Measurements from ENCODE around the gene CDCA8. TPM values are rescaled to one million over a fixed set of nuclear protein-coding genes. Genes with fewer than 3 reads are reported as not detected.
A peak's percentile ranks its signal among the peaks of the same experiment; 100 is the strongest.

CDCA8 gene
- total and polyA plus RNA-seq, 5 donors from 2014 or later, result 1.3 to 3.7 (median 3.0) TPM

DNA sequence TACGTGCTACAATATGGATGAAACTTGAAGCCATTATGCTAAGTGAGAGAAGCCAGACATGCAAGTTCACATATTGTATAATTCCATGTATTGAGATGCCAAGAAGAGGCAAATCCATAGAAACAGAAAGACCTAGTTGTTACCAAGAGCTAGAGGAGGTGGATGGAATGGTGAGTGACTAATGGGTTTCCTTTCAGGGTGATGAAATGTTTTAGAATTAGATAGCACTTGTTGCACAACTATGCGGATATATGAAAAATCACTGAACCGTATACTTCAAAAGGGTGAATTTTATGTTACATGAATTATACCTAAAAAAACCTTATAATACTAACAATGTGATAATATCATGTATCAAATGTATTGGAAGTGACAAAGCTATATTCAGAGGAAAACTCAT lies 54.5 kb downstream of the CDCA8 start:
- Histone ChIP-seq H3K4me1 (ENCODE audit: control insufficient read depth, insufficient read depth, low read length, poor library complexity, severe bottlenecking) (no peaks in the 10 kb centered on the region), H3K9me3 (ENCODE audit: control insufficient read depth in 2 of 2, low read length in 2 of 2) (peaks cover 0 to 9% of the 10 kb centered on the region in 2 experiments), H3K4me3 (ENCODE audit: low read depth, low read length) (no peak overlapping the region), H3K36me3 (ENCODE audit: control insufficient read depth, insufficient read depth, low read length) (no peaks in the 10 kb centered on the region), H3K27me3 (ENCODE audit: control insufficient read depth, insufficient read depth, low read length) (peaks cover 13% of the 10 kb centered on the region), H3K27ac (ENCODE audit: insufficient read depth, low read length, poor library complexity, severe bottlenecking) (no peak overlapping the region)
- ATAC-seq (ENCODE audit: low read depth in 2 of 2) (no peak), DNase-seq (no peak)
- H3K4me3 Mint-ChIP-seq, result no peak overlapping the region
- peaks cover 36% of the 10 kb centered on the region for H3K27me3 Mint-ChIP-seq
- peaks cover 3% of the 10 kb centered on the region for H3K36me3 Mint-ChIP-seq
- H3K4me1 Mint-ChIP-seq, result peaks cover 0 to 6% (median under 1%) of the 10 kb centered on the region in 4 donors
- peaks cover 0 to 9% (median 1%) of the 10 kb centered on the region in 7 donors for H3K9me3 Mint-ChIP-seq
- H3K27ac Mint-ChIP-seq, result no peak overlapping the region

DNA sequence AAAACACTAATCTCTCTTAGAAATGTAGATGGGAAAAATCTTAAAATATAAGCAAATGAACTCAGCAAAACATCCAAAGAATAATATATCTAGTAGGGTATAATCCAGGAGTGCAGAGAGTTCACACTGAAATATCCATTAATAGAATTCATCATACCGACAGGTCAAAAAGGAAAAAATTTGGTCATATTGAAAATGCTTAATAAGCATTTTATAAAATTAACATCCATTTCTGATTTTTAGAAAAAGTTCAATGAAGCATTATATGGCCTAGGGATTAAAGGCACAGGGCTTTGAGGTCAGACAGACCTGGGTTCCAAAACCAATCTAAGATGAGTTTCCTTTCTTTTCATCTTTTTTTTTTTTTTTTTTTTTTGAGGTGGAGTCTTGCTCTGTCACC lies 56.2 kb downstream of the CDCA8 start:
- H3K36me3 Mint-ChIP-seq, result peaks cover 3% of the 10 kb centered on the region
- H3K27me3 ChIP-seq (ENCODE audit: control insufficient read depth, insufficient read depth, low read length), result peaks cover 13% of the 10 kb centered on the region
- no peak overlapping the region for H3K4me3 ChIP-seq (ENCODE audit: low read depth, low read length)
- H3K27me3 Mint-ChIP-seq, result peaks cover 31% of the 10 kb centered on the region
- H3K36me3 ChIP-seq (ENCODE audit: control insufficient read depth, insufficient read depth, low read length), result no peaks in the 10 kb centered on the region
- no peak overlapping the region for H3K4me3 Mint-ChIP-seq
- H3K4me1 Mint-ChIP-seq, result peaks cover 0 to 11% (median 3%) of the 10 kb centered on the region in 4 donors
- no peak overlapping the region for H3K27ac ChIP-seq (ENCODE audit: insufficient read depth, low read length, poor library complexity, severe bottlenecking)
- no peak for DNase-seq
- no peak for ATAC-seq (ENCODE audit: low read depth in 2 of 2)
- H3K9me3 Mint-ChIP-seq, result peaks cover 0 to 9% (median 1%) of the 10 kb centered on the region in 7 donors
- no peak overlapping the region for H3K27ac Mint-ChIP-seq
- peaks cover 0 to 6% of the 10 kb centered on the region in 2 experiments for H3K9me3 ChIP-seq (ENCODE audit: control insufficient read depth in 2 of 2, low read length in 2 of 2)
- H3K4me1 ChIP-seq (ENCODE audit: control insufficient read depth, insufficient read depth, low read length, poor library complexity, severe bottlenecking), result peaks cover 6% of the 10 kb centered on the region

DNA sequence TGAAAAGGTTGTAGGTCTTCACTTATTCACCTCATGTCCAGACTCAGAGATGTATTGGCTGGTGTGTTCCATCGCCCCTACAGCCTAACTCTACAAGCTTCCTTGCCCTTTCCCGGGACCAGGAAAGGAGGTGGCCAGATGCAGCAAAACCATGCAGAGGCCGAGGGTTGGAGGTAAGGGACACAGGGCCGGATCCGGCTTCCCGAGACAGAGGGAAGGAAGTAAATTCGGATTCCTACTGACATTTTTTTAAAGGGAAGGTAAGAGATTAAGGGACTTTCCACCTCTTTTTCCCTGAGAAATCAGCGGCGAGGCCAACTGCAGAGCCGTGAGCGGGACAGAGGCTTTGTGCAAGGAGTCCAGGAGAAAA lies 59.9 kb downstream of the CDCA8 start:
- Mint-ChIP-seq H3K27me3 (peaks cover 28% of the 10 kb centered on the region), H3K9me3 (peaks cover 0 to 5% (median 0%) of the 10 kb centered on the region in 7 donors), H3K4me3 (peak overlapping the region in 3 of 4 donors; percentile 61 to 77 (median 68)), H3K27ac (no peak overlapping the region), H3K4me1 (peaks cover 0 to 11% (median 5%) of the 10 kb centered on the region in 4 donors), H3K36me3 (peaks cover 3% of the 10 kb centered on the region)
- peaks cover 9% of the 10 kb centered on the region for H3K4me1 ChIP-seq (ENCODE audit: control insufficient read depth, insufficient read depth, low read length, poor library complexity, severe bottlenecking)
- H3K27ac ChIP-seq (ENCODE audit: insufficient read depth, low read length, poor library complexity, severe bottlenecking), result no peak overlapping the region
- no peak for ATAC-seq (ENCODE audit: low read depth in 2 of 2)
- no peak for DNase-seq
- H3K36me3 ChIP-seq (ENCODE audit: control insufficient read depth, insufficient read depth, low read length), result no peaks in the 10 kb centered on the region
- peaks cover 8% of the 10 kb centered on the region for H3K27me3 ChIP-seq (ENCODE audit: control insufficient read depth, insufficient read depth, low read length)
- no peak overlapping the region for H3K4me3 ChIP-seq (ENCODE audit: low read depth, low read length)
- no peaks in the 10 kb centered on the region for H3K9me3 ChIP-seq (ENCODE audit: control insufficient read depth in 2 of 2, low read length in 2 of 2)

DNA sequence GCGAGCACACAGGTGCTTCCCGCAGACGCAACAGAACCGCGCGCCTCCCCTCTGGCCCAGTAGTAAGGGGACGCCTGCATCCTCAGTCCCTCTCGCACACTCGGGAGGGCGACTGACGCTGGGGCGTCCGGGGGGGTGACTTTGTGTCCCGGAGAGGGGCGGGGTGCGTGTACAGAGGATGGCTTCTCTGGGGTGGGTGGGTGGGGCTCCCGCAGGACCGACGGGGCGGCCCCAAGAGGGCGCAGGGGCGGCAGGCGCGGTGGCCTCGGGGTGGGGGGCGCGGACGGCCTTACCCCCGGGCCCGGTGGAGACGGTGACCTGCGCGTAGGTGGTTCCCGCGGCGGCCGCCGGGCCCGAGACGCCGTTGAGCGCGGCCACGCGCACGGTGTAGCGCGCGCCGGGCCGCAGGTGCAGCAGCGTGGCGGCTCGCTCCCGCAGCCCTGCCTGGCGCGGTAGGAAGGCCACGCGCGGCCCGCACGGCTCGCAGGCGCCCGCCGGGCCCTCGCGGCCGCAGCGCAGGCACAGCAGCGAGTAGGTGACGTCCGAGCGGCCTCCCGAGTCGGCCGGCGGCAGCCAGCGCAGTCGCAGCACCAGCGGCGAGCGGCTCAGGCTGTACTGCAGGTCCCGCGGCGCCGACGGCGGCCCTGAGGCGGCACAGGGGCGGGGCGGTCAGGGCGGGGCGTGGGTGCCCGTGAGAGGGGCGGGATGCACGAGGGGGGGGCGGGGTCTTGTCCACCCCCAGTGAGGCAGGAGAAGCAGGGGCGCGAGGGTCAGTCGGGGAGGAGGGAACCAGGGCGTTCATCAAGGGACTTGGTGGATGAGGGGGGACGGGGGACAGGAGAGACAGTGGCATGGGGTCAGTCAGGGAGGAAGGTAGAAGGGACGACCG lies 60.5 kb downstream of the CDCA8 start:
- Histone ChIP-seq H3K4me3 (ENCODE audit: low read depth, low read length) (no peak overlapping the region), H3K9me3 (ENCODE audit: control insufficient read depth in 2 of 2, low read length in 2 of 2) (no peaks in the 10 kb centered on the region), H3K4me1 (ENCODE audit: control insufficient read depth, insufficient read depth, low read length, poor library complexity, severe bottlenecking) (peaks cover 9% of the 10 kb centered on the region), H3K36me3 (ENCODE audit: control insufficient read depth, insufficient read depth, low read length) (no peaks in the 10 kb centered on the region), H3K27ac (ENCODE audit: insufficient read depth, low read length, poor library complexity, severe bottlenecking) (no peak overlapping the region), H3K27me3 (ENCODE audit: control insufficient read depth, insufficient read depth, low read length) (peaks cover 11% of the 10 kb centered on the region)
- Mint-ChIP-seq H3K4me1 (peaks cover 0 to 11% (median 5%) of the 10 kb centered on the region in 4 donors), H3K9me3 (peaks cover 0 to 4% (median 0%) of the 10 kb centered on the region in 7 donors), H3K36me3 (peaks cover 3% of the 10 kb centered on the region), H3K27me3 (peaks cover 28% of the 10 kb centered on the region), H3K4me3 (peak overlapping the region in 3 of 4 donors; percentile 61 to 79 (median 68)), H3K27ac (no peak overlapping the region)
- DNase-seq (peak in 1 of 3 donors; percentile 22), ATAC-seq (ENCODE audit: low read depth in 2 of 2) (peak in 1 of 2 donors; percentile 42)

DNA sequence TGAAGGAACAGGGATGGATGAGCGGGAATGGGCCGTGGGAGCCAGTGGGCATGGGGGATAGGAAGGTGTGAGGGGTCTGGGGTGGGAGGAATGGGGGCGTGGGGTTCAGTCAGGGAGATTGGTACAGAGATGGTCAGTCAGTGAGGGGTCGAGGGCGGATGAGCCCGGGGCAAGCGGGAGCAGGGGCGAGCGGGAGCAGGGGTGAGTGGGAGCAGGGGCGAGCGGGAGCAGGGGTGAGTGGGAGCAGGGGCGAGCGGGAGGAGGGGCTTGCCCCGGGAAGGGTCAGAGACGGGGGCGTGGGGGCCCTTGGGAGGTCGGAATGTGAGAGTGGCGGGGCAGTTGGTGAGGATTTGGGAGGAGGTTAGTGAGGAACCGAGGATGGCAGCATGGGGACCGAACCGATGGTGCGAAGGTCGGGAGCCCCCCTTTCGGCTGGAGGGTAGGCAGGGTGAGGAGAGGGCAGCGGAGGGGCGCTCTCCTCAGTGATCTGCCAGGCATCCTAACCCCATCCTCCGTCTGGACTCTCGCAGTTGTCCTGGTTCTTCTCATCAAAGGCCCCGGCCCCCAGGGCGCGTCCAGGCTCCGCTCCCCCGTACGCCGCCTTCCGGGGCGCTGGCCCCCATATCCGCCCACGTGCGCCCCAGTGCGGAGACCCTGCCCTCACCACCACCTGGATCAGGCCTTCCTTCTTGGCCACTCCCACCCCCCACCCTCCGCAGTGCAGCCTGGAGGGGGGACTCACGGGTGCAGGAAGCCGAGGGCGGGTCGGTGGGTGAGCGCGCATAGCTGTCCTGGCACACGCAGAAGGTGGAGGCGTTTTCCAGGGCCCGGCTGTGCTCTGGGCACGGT lies 61.4 kb downstream of the CDCA8 start:
- Mint-ChIP-seq H3K27me3 (peaks cover 28% of the 10 kb centered on the region), H3K27ac (no peak overlapping the region), H3K4me1 (peaks cover 0 to 11% (median 5%) of the 10 kb centered on the region in 4 donors), H3K9me3 (peaks cover 0 to 4% (median 0%) of the 10 kb centered on the region in 7 donors), H3K4me3 (peak overlapping the region in 2 of 4 donors; percentile 41 to 79), H3K36me3 (peaks cover 3% of the 10 kb centered on the region)
- peaks cover 9% of the 10 kb centered on the region for H3K4me1 ChIP-seq (ENCODE audit: control insufficient read depth, insufficient read depth, low read length, poor library complexity, severe bottlenecking)
- no peaks in the 10 kb centered on the region for H3K9me3 ChIP-seq (ENCODE audit: control insufficient read depth in 2 of 2, low read length in 2 of 2)
- no peak overlapping the region for H3K4me3 ChIP-seq (ENCODE audit: low read depth, low read length)
- ATAC-seq (ENCODE audit: low read depth in 2 of 2) (no peak), DNase-seq (peak in 1 of 3 donors; percentile 10)
- peaks cover 9% of the 10 kb centered on the region for H3K27me3 ChIP-seq (ENCODE audit: control insufficient read depth, insufficient read depth, low read length)
- no peak overlapping the region for H3K27ac ChIP-seq (ENCODE audit: insufficient read depth, low read length, poor library complexity, severe bottlenecking)
- no peaks in the 10 kb centered on the region for H3K36me3 ChIP-seq (ENCODE audit: control insufficient read depth, insufficient read depth, low read length)

DNA sequence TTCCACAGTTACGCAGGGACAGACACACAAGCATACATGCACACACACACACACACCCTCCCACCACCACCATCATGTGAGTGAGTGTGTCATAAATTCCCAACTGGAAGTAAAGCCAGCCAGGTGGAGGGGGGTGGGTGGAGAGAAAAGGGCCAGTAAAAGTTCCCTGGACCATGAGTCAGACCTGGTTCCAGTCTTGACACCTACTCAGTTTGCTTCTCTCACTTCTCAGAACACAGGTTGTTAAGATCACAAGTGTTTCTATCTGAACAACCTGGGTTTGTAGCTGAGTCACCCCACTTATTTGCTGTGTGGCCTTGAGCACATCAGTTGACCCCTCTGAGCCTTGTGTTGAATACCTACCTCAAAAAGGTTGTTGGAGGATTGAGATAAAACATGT lies 63.0 kb downstream of the CDCA8 start:
- no peaks in the 10 kb centered on the region for H3K36me3 ChIP-seq (ENCODE audit: control insufficient read depth, insufficient read depth, low read length)
- Mint-ChIP-seq H3K27me3 (peaks cover 24% of the 10 kb centered on the region), H3K36me3 (peaks cover under 1% of the 10 kb centered on the region), H3K9me3 (peaks cover 0 to 4% (median 0%) of the 10 kb centered on the region in 7 donors), H3K4me1 (peaks cover 0 to 11% (median 5%) of the 10 kb centered on the region in 4 donors), H3K4me3 (peak overlapping the region in 1 of 4 donors; percentile 30), H3K27ac (no peak overlapping the region)
- no peaks in the 10 kb centered on the region for H3K9me3 ChIP-seq (ENCODE audit: control insufficient read depth in 2 of 2, low read length in 2 of 2)
- H3K27me3 ChIP-seq (ENCODE audit: control insufficient read depth, insufficient read depth, low read length), result peaks cover 9% of the 10 kb centered on the region
- no peak overlapping the region for H3K4me3 ChIP-seq (ENCODE audit: low read depth, low read length)
- no peak for DNase-seq
- no peak for ATAC-seq (ENCODE audit: low read depth in 2 of 2)
- H3K27ac ChIP-seq (ENCODE audit: insufficient read depth, low read length, poor library complexity, severe bottlenecking), result no peak overlapping the region
- peaks cover 9% of the 10 kb centered on the region for H3K4me1 ChIP-seq (ENCODE audit: control insufficient read depth, insufficient read depth, low read length, poor library complexity, severe bottlenecking)

DNA sequence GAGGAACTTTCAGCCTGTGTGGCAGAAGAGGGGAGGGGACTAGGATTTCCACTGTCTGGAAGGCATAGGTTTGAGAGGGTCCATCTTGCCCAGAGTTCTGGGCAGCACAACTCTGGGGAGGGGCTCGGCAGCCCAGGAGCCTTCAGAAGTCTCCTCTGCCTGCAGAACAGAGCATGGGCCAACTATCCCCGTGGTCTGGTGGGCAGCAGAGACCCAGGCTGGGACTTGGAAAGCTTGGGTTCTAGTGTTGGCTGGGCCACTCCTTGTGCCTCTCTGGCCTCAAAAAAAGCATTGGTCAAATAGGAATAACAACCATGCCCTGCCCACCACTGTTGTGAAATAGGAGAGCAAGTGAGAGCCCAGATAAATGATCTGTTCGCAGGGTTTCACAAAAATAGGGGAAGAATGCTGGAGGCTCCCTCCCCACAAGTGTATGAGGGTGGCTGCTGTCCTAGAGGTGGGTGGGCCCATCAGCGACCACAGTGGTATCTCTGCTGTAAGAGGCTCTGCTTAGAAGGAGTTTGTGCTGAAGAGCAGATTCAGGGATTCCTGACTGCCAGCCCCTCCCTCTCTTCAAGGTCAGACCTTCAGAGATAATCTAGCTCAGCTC lies 63.7 kb downstream of the CDCA8 start:
- peaks cover 9% of the 10 kb centered on the region for H3K27me3 ChIP-seq (ENCODE audit: control insufficient read depth, insufficient read depth, low read length)
- H3K4me3 Mint-ChIP-seq, result no peak overlapping the region
- H3K9me3 Mint-ChIP-seq, result peaks cover 0 to 1% (median 0%) of the 10 kb centered on the region in 7 donors

More for the DNA sequence above, 63.7 kb downstream of the CDCA8 start:
- Histone ChIP-seq H3K4me1 (ENCODE audit: control insufficient read depth, insufficient read depth, low read length, poor library complexity, severe bottlenecking) (peaks cover 9% of the 10 kb centered on the region), H3K9me3 (ENCODE audit: control insufficient read depth in 2 of 2, low read length in 2 of 2) (no peaks in the 10 kb centered on the region), H3K4me3 (ENCODE audit: low read depth, low read length) (no peak overlapping the region), H3K27ac (ENCODE audit: insufficient read depth, low read length, poor library complexity, severe bottlenecking) (no peak overlapping the region), H3K36me3 (ENCODE audit: control insufficient read depth, insufficient read depth, low read length) (no peaks in the 10 kb centered on the region)
- H3K4me1 Mint-ChIP-seq, result peaks cover 0 to 11% (median 5%) of the 10 kb centered on the region in 4 donors
- H3K36me3 Mint-ChIP-seq, result no peaks in the 10 kb centered on the region
- DNase-seq, result no peak
- no peak for ATAC-seq (ENCODE audit: low read depth in 2 of 2)
- peaks cover 17% of the 10 kb centered on the region for H3K27me3 Mint-ChIP-seq
- no peak overlapping the region for H3K27ac Mint-ChIP-seq
